ENCODE measurements around the gene FKRP.
"Not testable (repeated sequence)": the region's sequence is repeated elsewhere in the genome, so short reads cannot be mapped to it uniquely, and the experiment has no call there.

The FKRP gene, protein sequence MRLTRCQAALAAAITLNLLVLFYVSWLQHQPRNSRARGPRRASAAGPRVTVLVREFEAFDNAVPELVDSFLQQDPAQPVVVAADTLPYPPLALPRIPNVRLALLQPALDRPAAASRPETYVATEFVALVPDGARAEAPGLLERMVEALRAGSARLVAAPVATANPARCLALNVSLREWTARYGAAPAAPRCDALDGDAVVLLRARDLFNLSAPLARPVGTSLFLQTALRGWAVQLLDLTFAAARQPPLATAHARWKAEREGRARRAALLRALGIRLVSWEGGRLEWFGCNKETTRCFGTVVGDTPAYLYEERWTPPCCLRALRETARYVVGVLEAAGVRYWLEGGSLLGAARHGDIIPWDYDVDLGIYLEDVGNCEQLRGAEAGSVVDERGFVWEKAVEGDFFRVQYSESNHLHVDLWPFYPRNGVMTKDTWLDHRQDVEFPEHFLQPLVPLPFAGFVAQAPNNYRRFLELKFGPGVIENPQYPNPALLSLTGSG

DNA sequence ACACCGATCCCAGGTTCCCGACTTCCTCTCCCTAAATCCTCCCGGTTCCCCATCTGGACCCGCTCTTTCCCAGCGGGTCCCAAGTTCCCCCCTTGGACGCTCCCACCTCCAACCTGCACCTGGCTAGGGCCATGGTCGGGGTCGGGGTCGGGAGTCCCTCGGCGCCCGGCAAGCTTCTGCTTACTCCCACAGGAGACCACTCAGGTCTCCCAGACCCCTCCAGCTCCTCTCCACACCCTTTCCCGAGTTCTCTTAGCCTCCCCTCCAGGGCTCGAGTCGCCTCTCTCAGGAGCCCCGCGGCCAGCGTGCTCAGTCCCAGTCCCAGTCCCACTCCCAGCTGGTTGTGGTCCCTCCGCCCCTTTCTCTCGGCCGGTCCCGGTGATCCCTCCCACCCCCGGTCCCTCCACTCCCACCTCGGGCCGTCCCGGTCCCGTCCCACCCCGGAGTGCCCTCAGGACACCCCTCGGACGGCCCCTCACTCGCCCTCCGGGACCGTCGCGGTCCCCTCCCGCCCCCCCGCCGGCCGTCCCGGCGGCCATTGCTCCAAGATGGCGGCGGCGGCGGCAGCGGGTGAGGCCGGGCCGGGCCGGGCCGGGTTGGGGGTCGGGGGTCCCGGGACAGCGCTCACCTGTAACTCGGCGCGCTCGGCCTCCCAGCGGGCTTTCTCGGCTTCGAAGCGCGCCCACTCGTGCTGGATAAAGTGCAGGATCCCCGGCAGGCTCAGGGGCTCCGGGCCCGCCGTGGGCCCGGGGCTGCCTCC lies at the start of gene FKRP:
TSS of gene FKRP (plus strand) at position 537 of the 760 bp plus-strand sequence. CDS start 9,394 bp downstream, outside the sequence.
- DNase-seq, result peak; percentile 44

DNA sequence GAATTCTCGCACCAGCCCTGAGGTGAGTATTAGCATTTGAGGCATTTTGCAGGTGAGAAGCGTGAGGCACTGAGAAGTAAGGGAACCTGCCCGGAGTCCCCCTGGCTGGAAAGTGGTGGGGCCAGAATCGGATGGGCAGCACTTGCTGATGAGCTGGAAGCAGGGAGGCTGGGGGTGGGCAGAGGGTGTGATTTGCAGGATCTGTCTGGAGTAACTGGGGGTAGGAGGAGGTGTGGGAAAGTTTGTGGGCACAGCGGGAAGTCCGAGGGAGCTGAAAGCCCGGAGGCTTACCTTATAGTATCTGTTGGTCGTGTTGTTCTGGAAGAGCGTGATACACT lies 49.0 kb upstream of the FKRP start:
- DNase-seq, result no peak

DNA sequence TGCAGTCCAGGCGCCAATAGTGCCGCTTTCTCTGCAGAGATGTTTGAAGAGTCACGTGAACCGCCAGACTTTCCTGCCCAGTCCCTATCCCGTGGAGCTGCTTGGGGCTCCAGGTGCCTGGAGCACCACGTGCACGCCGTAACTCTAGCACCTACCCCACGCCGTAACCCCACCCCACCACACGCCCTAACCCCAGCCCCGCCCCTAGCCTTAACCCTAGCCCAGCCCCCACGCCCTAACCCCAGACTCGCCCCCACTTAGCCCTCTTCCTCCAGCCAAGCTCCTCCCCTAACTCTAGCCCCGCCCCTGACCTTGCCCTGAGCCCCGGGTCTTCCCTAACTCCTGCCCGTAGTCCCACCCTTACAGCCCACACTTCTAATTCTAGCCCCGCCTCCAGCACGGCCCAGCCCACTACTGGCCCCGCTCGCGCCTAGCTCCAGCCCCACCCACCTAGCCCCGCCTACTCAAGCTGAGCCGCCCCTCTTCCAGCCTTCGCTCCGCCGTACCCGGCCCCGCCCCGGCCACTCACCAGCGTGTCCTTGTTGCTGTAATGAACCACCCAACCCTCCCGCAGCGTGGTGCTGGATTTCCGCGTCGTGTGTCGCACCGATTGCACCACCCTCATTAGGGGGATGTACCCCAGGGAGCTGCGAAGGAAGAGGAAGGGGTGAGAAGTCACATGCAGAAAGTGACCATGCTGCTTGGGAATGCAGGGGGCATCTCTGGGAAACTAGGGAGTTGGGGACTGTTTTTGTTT lies 48.5 kb upstream of the FKRP start:
- peak; percentile 73 for DNase-seq

DNA sequence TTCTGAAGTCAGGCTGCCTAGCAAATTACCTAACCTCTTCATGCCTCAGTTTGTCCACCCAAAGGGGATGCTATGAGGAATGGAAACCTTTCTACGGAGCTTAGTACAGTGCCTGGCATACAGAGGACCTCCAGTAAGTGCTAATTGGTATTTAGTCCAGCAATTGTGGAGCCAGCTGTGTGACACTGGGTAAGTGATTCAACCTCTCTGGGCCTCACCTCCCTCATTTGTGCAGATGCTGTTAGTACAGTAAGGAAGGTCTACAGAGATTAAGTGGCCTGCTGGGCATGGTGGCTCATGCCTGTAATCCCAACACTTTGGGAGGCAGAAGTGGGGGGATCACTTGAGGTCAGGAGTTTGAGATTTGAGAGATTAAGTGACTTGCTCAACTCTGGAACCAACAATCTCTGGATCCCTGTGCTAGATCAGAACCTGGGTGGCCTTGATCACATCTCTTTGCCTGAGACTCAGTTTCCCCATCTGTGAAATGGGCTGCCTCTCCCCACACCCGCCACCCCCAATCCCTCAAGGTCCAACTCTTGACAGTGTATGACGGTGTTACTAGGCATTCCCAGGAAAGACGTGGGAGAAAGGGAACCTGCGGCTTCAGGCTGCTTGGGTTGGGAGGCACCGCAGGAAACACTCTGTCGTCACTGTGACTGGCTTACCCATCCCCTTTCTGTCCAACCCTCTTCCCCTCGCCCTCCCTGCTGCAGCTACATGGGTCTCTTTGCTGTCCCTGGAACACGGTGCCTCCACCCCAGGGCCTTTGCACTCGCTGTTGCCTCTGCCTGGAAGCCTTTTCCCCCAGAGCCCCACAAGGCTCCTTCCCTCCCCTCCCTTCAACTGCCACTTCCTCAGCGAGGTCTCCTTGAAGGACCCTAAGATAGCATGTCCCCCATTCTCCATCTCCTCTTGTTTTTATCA lies 47.2 kb upstream of the FKRP start:
- DNase-seq, result no peak

DNA sequence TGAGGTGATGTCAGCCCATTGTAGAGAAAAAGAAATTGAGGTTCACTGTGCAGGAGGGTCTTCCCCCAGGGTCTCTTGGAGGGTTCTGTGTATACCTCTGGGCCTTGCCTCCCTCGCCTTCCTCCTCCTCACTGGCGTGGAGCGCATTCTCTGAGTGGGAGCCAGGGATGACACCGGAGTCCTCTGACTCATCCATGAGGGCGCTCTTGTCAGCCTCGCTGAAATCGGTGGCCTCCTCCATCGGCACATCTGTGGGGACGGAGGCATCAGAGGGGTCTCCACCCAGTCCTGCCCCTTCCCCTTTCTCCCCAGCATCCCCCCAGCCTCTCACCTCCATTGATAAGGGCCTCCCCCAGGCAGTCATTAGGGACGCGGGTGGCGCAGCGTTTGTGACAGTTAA lies 45.2 kb upstream of the FKRP start:
- no peak for DNase-seq

DNA sequence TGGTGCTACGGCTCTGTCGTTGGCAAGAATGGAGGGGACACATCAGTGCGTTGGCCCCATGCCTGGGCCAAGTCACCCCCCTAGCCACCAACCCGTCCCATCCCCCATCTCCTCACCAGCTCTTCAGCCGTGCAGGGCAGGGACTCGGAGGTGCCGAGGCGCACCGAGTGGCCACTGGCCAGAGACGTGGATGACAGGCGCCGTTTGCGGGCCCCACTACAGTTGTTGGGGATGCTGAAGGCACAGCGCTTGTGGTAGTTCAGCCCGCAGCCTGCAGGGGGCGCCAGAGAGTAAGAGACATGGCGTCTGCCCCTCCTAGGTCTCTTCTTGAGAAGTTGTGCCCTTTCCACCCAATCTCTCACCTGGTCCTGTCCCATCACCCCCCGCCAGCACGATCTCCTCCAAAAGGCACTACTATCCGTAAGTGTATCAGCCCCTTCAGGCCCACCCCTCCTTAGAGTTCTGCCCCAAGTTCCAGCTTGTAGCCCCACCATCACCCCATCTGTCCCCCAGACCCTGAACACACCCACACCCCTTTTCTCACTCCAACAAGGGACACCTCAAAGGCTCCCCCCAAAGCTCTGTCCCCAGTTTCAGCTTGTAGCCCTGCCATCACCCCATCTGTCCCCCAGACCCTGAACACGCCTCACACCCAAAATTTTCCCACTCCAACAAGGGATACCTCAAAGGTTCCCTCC lies 41.3 kb upstream of the FKRP start:
- peak; percentile 82 for DNase-seq

DNA sequence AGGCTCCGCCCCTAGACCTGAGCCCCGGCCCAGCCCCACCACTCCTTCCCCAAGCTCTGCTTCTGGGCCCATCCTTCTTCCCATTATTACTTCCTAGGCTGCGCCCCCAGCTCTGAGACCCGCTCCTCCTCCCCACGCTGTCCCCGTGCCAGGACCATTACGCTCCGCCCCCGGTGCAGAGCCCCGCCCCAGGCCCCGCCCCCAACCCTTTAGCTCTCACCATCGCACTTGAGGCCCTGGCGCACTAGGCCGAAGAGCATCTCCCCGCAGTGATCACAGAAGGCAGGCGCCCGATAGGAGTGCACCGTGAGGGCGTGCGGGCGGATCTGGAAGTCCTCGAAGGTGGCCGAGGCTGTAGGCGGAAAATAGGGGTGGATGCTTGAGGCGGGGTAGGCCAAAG lies 35.2 kb upstream of the FKRP start:
- no peak for DNase-seq

DNA sequence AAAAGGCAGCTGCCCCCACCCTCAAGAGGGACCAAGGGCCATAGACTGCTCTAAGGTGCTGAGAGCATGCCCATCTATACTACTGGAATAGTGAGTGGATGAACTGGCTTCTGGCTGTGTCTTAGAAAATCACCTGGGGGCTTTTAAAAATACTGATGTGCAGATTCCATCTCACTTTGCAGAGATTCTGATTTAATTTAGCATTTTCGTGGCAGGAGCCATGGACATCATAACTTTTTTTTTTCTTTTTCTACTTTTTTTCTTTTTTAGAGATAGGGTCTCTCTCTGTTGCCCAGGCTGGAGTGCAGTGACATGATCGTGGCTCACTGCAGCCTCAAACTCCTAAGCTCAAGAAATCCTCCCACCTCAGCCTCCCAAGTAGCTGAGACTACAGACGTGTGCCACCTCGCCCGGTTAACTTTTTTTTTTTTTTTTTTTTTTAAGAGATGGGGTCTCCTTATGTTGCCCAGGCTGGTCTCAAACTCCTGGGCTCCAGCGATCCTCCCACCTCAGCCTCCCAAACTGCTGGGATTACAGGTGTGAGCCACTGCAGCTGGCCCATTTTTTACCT lies 33.0 kb upstream of the FKRP start:
- not testable (repeated sequence) for DNase-seq

DNA sequence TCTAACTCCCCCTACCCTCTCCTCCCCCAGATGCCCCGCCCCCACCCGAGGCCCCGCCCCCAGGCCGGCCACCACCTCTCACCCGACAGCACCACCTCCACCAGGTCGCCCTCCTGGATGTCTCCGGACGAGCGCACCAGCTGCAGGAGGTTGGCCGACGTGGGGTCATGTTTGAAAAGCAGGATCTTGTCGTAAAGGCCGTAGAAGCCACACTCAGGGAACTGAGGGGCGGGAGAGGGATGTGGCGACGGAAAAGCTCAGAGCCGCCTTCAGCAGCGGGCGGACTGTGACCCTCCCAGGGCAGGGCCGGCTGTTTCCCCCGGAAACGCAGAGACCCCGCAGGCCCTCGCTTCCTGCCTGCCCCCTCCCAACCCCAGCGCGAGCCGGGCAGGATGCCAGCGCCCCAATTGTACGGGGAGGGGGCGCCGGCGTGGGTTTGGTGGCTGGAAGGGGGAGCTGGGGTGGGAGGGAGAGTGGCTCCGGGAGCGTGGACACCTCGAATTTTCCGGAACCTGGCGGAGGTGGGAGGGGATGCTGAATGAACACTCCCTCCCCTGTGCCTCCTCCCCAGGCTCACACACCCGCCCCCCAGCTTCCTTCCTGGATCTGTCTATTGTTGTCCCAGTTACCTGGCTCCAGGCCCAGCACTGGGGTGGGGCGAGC lies 31.9 kb upstream of the FKRP start:
- peak; percentile 93 for DNase-seq

DNA sequence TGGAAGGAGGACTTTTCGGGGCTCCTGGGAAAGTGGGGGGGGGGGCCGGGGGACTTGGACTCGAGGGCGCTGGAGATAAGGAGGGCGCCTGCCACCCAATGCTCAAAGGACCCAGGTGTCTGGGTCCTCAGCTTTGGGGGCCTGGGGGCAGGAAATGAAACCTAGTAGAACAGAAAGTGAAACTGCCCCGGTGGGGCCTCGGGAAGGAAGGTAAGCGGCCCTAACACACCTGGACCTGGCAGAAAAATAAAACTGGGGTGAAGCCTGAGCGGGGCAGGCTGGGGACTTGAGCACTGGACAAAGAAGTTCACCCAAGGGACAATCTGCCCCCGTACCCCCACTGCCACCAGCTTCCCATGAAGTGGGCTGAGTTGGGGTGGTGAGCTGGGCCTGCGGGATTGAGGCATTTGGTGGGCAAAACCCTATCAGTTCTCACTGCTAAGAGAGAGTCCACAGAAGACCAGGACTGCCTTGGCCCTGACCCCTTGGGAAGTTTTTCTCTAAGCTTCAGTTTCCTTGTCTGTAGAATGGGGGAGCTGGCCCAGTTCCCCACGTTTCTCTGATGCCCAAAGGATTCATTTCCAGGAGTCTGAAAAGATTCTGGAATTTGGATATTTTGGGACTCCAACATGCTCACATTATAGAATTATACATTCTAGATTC lies 31.3 kb upstream of the FKRP start:
- no peak for DNase-seq

DNA sequence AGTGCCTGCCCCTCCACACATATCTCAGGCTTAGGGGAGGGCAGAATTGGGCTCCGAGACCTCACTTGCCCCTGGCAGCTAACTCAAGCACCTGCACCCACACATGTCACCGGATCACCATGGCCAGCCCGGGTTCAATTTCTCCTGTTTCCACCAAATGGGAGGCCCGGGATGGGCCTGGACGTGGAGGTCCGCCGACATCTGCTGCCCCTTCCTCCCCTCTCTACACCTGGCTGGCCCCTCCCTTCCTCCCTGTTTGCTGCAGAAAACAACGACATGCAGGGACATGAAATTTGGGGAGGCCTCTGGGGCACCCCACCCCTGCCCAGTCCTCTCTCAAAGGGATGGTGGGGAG lies 30.3 kb upstream of the FKRP start:
- no peak for DNase-seq

DNA sequence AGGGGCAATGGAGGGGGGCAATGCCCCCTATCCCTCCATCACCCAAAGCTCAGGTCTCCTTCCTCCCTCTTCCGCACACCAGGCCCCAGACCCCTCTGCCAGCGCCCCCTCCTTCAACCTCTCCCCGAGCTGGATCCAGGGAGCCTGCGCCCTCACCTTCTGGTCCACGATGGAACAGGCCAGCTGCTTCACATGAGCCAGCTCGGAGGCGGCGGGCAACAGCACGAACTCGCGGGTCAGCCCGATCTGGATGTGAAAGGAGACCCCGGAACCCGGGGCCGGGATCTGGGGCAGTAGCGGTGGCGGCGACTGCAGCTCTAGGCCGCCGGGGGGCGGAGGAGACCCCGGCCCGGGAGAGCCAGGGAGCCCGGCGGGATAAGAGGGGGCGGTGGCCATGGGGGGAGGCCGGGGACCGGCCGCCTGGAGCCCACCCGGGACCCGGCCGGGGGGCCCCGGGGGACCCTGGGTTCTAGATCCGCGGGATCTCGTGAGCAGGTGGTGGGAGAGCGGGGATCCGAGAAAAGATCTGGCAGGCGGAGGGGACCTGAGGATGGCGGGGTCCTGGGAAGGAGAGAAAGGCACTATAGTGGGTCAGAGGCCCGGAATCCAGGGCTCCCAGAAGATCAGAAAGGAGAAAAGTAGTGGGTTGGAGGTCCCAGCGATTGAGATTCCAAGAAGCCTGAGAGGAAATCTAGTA lies 29.7 kb upstream of the FKRP start:
- peak; percentile 41 for DNase-seq

DNA sequence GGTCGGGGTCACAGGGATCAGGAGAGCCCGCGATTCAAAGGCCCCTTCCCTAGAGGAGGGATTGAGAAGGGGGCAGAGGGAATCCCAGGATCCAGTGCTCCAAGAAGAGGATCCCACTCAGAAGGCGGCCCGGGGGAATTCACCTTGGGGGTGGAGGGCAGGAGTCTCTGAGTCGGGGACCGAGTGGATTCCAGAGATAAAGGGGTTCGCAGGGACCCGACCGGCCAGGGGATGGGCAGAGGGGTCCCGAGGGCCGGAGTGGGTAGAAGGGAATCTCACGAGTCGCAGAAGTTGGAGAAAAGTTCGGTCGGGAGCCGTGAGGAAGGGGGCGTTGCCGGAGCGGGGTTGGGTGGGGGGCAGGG lies 29.2 kb upstream of the FKRP start:
- no peak for DNase-seq

DNA sequence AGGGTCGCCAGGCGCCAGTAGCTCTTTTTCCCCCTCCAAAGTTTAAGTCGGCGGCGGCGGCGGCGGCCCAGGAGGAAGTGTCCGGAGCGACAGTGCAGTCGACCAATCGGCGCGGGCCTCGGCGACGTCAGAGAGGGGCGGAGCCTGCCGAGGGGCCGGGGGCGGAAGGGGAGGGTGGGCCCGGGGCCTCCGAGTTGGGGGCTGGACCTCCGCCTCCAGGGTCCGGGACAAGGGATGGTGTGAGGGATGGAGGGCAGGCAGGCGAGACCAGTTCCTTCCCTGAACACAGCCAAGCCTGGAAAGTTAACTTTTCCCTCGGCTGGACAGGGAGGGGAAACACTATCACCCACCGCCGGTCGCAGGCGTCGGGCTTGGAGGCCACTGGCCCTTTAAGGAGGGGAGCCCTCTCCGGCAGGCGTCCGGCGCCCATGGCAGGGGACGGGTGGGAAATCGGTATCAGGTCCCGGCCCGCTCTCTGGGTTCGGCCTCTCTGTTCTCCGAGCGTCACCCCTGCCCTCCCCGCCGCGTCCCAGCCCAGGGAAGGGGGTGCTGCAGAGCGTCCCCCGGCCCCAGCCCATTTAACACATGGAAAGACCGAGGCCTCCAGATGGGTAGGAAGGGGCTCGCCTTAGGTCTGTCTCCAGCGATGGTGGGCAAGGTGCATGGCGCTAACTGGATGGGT lies 28.7 kb upstream of the FKRP start, which contains the start of gene PRKD2:
TSS of gene PRKD2 (minus strand) at position 81 of the 682 bp plus-strand sequence. CDS start 744 bp downstream, outside the sequence.
- DNase-seq, result peak; percentile 88

DNA sequence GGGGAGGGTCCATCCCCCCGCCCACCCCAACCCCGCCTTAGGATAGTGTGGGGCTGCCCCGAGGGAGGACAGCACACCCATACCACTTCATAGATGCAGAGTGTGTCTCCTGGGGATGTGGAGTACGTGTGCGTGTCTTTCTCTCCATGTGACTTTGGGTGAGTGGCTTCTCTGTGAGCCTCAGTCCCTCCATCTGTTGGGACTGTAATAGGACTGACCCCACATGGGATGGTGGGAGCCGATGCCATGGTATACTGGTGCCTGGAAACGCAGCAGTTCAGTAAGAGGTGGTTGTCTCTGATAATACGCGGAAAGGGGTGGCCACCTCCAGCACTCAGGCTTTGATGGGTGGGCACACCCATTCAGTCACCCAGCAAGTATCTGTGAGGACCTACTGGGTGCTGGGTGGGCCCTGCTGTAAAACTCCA lies 28.1 kb upstream of the FKRP start:
- DNase-seq, result peak; percentile 72

DNA sequence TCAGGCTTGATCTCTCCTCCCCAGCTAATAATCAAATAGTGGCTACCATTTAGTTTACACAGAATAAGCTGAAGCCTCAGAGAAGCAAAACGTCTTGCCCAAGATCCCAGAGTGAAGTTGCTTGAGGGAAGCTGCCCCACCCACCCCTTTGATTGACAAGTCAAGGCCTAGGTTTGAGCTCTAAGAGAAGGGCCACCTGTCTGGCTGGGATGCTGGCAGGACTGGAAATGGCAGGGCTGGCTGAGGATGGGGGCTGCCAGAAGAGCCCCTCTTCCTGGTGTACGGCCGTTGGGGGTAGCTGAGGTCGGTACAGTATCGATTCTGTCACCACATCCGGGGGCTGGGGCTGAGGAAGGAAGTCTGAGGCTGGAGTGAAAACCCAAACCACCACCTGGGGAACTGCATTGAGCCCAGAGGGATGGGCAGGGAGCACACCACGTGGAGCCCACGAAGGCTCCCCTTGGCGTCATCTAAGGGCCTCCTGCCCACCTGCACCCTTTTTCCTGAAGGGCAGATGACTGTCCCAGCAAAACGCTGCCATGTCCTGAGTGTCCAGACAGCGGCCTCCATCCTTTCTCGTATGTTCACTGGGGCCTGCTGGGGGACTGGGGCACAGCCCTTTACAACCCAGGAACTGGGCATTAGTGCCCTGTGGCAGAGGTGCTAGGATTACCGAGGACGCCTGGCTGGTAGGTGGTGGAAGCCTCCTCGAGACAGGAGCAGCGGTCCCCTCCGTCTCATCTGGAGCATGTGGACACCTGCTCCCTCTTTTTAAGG lies 27.5 kb upstream of the FKRP start:
- peak; percentile 83 for DNase-seq

DNA sequence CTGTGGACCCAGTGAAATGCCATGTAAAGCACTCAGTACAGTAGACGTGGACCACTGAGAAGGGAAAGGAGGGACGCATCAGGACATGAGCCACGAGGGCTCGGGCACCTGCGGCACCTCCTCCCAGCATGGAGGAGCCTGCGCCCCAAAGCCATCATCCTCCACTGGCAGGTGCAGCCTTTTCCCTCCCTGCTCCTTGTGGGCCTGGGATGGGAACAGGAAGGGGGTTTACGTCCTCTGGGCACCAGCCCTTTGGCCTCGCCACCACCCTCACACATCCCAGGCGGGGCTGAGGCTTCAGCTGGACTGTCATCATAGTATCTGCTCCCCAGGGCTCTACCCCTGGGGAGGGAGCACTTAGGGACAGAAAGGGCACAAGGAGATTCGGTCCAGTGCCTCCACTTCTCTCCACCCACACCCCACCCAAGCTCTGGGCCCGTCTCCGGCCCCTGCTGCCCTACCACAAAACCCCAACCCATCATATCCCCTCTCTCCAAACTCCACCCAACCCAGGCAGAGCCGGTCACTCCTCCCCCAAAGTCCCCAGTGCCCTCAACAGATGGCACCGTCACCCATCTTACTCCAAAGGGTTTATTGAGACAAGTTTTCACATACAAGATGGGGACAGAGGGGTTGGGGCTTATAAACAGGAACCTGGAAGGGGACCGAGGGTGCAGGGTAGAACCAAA lies 26.8 kb upstream of the FKRP start:
- DNase-seq, result peak; percentile 45
